ENCODE results near the gene MAN1C1.

GRCh38 chr1:25586181-25586588 lies 30.4 kb upstream of the MAN1C1 start:
- no peak for TF ChIP-seq POLR2A (IDR thresholded peaks at IDR 0.05; ENCODE audit: low read depth, low read length)
- TF ChIP-seq CTCF (IDR thresholded peaks at IDR 0.05; ENCODE audit: extremely low read depth in 1 of 2, insufficient read depth in 1 of 2, low read depth in 1 of 2, low read length in 2 of 2), result no peak
- TF ChIP-seq MAX (IDR thresholded peaks at IDR 0.05; ENCODE audit: insufficient read depth, insufficient read length), result no peak

Data from endothelial cell of umbilical vein (primary cell).